ENCODE measurements around the gene YIPF6.
"Not testable (repeated sequence)": the region's sequence is repeated elsewhere in the genome, so short reads cannot be mapped to it uniquely, and the experiment has no call there.

YIPF6 gene, protein sequence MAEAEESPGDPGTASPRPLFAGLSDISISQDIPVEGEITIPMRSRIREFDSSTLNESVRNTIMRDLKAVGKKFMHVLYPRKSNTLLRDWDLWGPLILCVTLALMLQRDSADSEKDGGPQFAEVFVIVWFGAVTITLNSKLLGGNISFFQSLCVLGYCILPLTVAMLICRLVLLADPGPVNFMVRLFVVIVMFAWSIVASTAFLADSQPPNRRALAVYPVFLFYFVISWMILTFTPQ

DNA sequence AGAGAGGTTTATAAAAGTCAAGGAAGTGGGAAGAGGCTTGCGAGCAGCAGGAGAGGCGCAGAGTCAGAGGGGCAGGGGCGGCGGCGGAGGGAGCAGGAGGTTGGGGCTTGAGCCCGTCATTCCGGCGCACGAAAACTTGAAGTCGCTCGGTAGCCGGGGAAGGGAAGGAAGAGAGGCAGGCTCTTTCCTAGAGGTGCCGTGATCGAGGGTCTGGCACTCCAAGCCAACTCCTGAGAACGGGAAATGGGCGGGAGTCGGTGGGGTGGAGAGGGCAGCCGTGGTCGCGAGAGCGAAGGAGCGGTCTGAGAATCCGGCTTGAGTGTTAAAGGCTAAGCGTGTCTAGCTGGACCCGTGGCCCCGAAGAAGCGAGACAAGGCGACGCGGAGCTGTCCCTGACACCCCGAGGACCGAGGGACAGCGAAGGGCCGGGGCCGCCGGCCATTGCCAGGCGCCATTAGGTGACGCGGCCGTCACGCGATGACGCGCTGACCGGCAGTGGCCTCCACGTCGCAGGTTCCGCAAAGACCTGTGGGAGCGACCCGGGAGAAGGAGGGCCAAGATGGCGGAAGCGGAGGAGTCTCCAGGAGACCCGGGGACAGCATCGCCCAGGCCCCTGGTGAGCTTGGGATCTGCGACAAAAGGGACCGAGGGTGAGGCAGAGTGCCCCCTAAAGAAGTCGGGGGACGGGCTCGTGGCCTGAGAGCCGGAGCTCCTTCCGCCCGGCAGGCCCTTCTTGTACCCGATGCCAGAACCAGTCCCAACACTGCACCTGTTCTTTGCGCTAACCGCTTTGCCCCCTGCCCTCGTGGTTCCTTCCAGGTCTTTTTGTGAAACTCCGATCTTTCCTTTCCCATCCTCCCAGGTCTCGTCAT, at the start of gene YIPF6:
YIPF6 (plus strand) TSS at position 544 of the 872 bp plus-strand sequence; CDS start at position 560, 16 bp downstream.
- peak; percentile 30 to 62 (median 39) for DNase-seq (ENCODE audit: low read depth in 2 of 3, low spot score in 1 of 3)

DNA sequence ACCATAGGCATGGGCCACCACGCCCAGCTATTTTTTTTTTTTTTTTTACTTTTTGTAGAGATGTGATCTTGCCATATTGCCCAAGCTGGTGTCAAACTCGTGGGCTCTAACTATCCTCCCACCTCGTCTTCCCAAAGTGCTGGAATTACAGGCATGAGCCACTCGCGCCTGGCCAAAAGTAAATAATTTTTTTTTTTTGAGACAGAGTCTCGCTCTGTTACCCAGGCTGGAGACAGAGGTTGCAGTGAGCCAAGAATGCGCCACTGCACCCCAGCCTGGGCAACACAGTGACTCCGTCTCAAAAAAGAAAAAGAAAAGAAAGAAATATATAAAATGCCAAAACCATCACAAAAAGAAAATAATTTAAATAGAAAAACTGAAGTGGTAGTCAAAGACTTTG, 47.1 kb upstream of the YIPF6 start:
- no peak for DNase-seq (ENCODE audit: low read depth in 2 of 3, low spot score in 1 of 3)

DNA sequence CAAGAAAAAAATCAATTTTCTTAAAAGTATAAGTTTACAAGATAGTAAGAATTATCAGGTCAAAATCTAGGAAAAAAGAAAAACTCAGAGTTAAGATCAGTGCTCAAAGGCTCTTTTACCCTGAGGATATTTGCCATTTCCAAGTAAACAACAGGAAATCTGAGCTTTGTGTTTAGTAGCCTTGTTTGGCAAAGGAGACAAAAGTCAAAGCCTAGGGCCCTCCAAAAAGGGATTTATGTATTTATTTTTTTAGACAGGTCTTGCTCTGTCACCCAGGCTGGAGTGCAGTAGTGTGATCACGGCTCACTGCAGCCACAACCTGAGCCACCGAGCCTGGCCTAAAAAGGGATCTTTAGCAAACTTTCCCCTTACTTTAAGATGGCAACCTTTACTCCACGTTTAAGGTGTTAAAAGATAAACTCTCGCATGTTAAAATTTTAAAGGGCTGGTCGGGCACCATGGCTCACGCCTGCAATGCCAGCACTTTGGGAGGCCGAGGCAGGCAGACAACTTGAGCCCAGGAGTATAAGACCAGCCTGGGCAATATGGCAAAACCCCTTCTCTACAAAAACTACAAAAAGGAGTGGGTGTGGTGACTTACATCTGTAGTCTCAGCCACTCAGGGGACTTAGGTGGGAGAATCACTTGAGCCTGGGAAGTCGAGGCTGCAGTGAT, 44.2 kb upstream of the YIPF6 start:
- no peak for DNase-seq (ENCODE audit: low read depth in 2 of 3, low spot score in 1 of 3)

DNA sequence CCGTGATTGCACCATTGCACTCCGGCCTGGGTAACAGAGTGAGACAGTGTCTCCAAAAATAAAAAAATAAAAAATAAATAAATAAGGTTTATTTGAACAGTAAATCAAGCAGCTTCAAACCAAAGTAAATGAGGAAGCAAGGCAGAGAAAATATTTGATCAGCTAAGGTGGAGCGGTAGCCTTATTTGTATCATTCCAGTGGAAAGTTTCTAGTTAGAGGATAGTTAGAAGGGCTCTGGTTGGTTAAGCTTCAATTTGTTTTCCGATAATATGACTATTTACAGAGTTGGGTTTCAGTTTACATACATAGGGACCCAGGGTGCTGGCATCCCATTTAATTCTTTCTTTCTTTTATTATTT, 43.7 kb upstream of the YIPF6 start:
- DNase-seq (ENCODE audit: low read depth in 2 of 3, low spot score in 1 of 3), result no peak

DNA sequence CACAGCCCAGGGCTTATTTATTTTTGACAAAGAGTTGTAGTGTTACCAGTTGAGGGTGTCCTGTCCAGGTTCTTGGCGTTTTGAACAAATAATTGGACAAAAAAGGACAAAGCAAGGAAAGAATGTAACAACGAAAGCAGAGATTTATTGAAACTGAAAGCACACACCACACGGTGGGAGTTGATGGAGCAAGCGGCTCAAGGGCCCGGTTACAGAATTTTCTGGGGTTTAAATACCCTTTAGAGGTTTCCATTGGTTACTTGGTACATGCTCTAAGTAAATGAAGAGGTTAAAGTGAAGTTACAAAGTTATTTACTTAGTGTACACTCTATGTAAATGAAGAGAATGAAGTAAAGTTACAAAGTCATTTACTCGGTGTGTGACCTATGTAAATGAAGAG, 37.8 kb upstream of the YIPF6 start:
- no peak for DNase-seq (ENCODE audit: low read depth in 2 of 3, low spot score in 1 of 3)

DNA sequence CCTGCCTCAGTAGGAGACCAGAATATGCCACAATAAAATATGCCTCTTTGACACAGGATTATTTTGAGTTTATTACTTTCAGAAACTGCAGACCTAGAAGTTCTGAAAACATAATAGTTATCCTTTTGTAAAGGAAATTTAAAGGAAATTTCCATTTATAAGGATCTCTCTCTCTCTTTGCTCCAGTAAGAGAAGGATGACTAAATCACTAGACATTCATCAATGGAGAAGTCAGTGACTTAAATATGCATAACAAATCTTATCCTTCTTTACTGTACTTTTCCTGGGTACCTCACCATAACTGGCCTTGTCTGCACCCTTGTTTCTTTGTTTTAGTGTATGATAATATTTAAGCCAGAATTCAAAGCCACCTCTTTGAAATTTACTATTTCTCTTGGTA, 37.3 kb upstream of the YIPF6 start:
- no peak for DNase-seq (ENCODE audit: low read depth in 2 of 3, low spot score in 1 of 3)

DNA sequence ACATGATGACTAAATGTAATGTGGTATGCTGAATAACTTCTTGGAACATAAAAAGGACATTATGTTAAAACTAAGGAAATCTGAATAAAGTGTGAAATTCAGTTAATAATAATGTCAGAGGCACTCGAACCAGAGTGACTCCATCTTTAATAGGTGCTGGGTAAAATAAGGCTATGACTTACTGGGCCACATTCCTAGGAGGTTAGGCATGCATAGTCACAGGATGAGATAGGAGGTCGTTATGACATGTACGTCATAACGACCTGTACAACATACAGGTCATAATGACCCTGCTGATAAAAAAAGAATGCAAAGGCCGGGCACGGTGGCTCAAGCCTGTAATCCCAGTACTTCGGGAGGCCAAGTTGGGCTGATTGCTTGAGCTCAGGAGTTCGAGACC, 36.7 kb upstream of the YIPF6 start:
- no peak for DNase-seq (ENCODE audit: low read depth in 2 of 3, low spot score in 1 of 3)

DNA sequence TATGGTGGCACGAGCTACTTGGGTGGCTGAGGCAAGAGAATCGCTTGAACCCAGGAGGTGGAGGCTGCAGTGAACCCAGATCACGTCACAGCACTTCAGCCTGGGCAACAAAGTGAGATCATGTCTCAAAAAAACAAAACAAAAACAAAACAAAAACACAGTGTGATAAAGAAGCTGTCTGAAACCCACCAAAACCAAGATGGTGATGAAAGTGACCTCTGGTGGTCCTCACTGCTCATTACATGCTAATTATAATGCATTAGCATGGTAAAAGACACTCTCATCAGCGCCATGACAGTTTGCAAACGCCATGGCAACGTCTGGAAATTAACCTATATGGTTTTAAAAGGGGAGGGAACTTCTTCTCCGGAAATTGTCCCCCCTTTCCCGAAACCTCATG, 36.2 kb upstream of the YIPF6 start:
- DNase-seq (ENCODE audit: low read depth in 2 of 3, low spot score in 1 of 3), result peak in 1 of 3 donors; percentile 18

DNA sequence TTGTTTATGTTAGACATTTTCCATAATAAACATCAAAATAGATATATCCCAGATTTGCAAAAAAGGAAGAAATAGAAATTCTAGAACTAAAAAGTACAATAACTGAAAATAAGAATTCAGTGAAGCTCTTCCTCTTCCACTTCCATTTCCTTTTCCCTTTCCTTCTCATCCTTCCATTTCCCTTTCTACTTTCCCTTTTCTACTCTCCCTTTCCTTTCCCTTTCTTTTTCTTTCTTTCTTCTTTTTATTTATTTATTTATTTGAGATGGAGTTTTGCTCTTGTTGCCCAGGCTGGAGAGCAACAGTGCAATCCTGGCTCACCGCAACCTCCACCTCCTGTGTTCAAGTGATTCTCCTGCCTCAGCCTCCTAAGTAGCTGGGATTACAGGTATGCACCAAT, 35.0 kb upstream of the YIPF6 start:
- DNase-seq (ENCODE audit: low read depth in 2 of 3, low spot score in 1 of 3), result no peak

DNA sequence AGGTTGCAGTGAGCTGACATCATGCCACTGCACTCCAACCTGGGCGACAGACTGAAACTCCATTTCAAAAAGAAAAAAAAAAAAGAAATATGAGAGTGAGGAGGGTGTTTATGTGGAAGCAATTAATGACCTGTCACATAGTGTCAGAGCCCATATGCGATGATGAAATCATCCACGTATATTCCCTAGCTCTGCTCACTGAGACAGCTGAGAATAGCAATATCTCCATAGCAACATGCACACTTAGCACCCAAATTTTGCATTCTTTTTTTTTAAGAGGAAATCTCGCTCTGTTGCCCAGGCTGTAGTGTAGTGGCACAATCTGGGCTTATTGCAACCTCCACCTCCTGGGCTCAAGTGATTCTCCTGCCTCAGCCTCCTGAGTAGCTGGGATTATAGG, 34.1 kb upstream of the YIPF6 start:
- DNase-seq (ENCODE audit: low read depth in 2 of 3, low spot score in 1 of 3), result no peak

DNA sequence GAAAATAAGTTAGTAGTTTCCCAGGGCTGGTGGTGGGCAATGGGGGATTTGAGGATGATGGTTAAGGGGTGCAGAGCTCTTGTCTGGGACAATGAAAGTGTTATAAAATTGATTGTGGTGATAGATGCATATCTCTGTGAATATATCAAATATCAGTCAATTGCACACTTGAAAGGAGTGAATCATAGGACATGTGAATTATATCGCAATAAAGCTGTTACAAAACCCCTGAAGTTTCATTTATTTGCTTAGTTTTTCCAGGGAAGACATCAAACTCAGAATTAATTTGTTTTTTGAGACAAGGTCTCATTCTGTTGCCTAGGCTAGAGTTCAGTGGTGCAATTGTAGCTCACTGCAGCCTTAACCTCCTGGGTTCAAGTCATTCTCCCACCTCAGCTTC, 17.9 kb upstream of the YIPF6 start:
- no peak for DNase-seq (ENCODE audit: low read depth in 2 of 3, low spot score in 1 of 3)

DNA sequence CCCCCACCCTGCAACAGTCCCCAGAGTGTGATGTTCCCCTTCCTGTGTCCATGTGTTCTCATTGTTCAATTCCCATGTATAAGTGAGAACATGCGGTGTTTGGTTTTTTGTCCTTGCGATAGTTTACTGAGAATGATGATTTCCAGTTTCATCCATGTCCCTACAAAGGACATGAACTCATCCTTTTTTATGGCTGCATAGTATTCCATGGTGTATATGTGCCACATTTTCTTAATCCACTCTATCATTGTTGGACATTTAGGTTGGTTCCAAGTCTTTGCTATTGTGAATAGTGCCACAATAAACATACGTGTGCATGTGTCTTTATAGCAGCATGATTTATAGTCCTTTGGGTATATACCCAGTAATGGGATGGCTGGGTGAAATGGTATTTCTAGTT, 12.7 kb upstream of the YIPF6 start:
- DNase-seq (ENCODE audit: low read depth in 2 of 3, low spot score in 1 of 3), result not testable (repeated sequence)

DNA sequence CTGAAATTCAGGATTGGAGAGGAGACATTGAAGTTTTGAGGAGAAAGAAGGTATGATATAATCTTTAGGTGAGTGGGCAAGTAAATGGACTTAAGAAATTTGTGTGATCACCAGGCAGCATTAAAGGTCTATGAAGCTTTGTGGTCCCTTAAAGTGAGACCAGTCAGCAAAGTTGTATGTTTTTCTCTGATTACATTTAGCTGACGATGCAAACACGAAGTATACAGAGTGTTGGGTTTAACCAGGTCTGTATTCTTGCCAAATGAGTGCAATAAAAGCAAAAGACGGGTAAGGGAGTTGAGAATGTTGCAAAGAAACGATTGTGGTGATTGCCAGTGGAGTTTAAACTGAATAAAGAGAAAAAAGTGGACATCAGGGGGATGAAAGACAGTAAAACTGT, 11.6 kb upstream of the YIPF6 start:
- no peak for DNase-seq (ENCODE audit: low read depth in 2 of 3, low spot score in 1 of 3)

DNA sequence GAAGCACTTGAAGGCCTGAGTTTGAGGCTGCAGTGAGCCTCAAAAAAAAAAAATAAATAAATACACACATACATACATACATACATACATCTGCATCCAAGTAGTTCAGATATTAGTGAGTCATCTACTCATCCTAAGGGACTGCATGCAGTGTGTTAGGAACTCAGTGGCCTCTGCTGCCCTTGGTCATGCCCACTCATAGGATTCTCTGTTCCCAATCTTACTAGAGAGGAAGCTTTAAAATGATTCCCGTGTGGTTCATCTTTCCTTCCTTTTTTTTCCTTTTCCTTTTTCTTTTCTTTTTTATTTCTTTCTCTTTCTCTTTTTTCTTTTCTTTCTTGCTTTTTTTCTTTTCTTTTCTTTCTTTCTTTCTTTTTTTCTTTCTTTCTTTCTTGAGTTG, 10.9 kb upstream of the YIPF6 start:
- DNase-seq (ENCODE audit: low read depth in 2 of 3, low spot score in 1 of 3), result no peak

DNA sequence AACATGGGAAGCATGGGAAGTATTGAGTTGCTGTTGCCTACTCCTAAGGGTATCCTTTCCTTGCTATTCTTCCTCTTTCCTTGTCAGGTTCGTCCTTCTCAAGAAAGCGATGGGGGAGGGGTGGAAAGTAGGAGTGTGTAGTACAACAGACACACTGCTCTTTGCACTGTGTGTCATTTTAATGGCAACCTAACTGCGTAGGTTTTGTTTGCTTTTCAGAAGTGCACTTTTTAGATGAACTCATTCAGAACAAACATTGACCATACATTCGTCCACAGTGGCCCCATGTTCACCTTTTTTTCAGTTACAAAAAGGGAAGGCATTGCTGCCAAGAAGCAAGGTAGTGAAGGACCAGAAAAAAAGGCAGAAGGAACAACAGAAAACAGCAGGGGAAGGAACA, 10.2 kb upstream of the YIPF6 start:
- no peak for DNase-seq (ENCODE audit: low read depth in 2 of 3, low spot score in 1 of 3)

DNA sequence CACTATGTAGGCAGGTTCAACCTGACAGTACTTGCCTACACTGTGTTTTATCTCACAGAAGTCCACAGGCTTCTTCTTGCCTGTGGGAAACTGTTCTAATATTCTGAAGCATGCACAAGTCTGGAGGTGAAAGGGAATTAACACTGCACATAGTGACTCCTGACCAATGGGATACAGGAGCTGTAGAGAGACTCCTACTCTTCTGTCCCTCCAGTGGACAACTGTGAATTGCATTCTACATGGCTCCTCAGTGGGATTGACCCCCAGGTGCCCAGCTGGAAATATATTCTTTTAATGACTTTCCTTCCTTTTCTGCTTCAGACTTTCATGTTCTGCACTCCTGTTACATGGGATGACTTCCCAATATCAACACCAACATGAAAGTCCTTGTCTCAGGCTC, 8.2 kb upstream of the YIPF6 start:
- no peak for DNase-seq (ENCODE audit: low read depth in 2 of 3, low spot score in 1 of 3)

DNA sequence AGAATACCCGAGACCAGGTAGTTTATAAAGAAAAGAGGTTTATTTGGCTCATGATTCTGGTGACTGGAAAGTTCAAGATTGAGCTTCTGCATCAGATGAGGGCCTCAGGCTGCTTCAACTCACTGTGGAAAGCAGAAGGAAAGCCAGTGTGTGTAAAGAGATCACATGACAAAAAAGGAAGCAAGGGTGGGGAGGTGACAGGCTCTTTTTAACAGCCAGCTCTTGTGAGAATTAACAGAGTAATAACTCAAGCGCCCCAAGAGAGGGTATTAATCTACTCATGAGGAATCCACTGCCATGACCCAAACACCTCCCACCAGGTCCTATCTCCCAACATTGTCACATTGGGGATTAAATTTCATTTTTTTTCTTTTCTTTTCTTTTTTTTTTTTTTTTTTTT, 6.3 kb upstream of the YIPF6 start:
- DNase-seq (ENCODE audit: low read depth in 2 of 3, low spot score in 1 of 3), result no peak

DNA sequence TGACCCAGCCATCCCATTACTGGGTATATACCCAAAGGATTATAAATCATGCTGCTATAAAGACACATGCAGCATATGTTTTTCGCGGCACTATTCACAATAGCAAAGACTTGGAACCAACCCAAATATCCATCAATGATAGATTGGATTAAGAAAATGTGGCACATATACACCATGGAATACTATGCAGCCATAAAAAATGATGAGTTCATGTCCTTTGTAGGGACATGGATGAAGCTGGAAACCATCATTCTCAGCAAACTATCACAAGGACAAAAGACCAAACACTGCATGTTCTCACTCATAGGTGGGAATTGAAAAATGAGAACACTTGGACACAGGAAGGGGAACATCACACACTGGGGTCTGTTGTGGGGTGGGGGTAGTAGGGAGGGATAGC, 5.1 kb upstream of the YIPF6 start:
- DNase-seq (ENCODE audit: low read depth in 2 of 3, low spot score in 1 of 3), result not testable (repeated sequence)

DNA sequence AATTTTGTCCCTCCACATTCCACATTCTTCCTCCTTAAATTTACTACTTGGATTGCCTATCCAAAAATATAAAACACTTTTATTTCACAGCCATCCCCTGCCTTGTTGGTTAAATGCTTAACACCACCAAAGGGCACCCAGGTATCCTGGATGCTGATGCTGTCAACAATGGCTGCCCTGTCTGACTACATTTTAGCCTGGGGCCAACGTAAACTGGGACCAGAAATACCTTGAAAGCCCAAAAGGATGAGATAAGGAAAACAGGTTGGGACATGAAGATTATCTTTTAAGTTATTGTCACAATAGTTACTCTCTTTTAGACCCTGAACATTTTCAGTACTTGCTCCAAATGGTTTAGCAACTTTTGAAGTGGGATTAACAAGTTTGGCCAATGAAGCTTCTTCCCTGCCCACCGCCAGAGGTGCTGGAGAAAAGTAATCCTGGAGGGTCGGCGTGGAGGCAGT, 775 bp upstream of the YIPF6 start:
- DNase-seq (ENCODE audit: low read depth in 2 of 3, low spot score in 1 of 3), result no peak

DNA sequence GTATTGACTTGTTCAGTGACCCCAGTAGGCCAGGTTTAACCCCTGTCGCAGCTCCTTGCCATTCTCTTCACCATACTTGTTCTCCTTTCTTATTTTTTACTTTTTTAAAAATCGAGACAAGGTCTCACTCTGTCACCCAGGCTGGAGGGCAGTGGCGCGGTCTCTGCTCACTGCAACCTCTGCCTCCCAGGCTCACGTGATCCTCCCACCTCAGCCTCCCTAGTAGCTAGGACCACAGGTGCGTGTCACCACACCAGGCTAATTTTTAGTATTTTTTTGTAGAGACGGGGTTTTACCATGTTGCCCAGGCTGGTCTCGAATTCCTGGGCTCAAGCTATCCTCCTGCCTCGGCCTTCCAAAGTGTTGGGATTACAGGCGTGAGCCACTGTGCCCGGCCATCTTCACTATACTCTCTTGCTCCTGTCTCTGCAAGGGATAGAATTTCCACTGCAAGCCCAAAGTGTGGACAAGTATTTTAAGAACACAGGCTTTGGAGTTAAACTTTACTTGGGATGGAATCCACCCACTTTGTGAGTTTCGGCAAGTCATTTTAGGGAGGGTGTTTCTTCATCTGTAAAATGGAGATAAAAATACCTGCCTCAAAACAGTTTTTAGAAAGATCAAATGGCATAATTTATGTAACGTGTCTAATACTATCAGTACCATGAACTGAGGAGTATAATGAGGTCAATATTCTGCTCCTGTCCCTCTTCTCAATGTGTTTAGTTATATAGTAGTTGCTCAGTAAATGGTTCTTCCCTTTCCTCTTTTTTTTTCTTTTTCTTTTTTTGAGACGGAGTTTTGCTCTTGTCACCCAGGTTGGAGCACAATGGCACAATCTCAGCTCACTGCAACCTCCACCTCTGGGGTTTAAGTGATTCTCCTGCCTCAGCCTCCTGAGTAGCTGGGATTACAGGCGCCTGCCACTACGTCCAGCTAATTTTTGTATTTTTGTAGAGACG, 973 bp downstream of the YIPF6 start:
- DNase-seq (ENCODE audit: low read depth in 2 of 3, low spot score in 1 of 3), result no peak
